Posterior vena cava (tissue), 2 donors: Measurements from ENCODE around the gene GALP. TPM values are rescaled to one million over a fixed set of nuclear protein-coding genes. Genes with fewer than 3 reads are reported as not detected.
"Not testable (repeated sequence)": the region's sequence is repeated elsewhere in the genome, so short reads cannot be mapped to it uniquely, and the experiment has no call there.

Experiments used
- DNase-seq: peaks from one replicate; pipeline ENCODE4 v3.0.0-alpha.2; 2020; ENCODE audit warnings: low spot score
- intact Hi-C, 2 donors: fragments of 100-400 bp; cut with DNase I; formaldehyde crosslinking; loops; one replicate each; pipeline versions ENCODE4 v1.14.1 to v1.14.2; 2022 to 2023
- total RNA-seq, 2 donors: library from RNA; stranded (reverse); fragmentation: NEBNext Ultra II Directional; extraction: Animal tissue kit (Norgen Biotek cat#: 25700); gene quantifications; one replicate each; pipeline ENCODE4 v1.2.1, GENCODE V29; 2021
- donor health status: DM: yes; HTN: yes; CAD: no.
- donor health status: DM: yes; HTN: yes; CAD: no.

The GALP gene
- total RNA-seq, 2 donors from 2014 or later, result not detected

DNA sequence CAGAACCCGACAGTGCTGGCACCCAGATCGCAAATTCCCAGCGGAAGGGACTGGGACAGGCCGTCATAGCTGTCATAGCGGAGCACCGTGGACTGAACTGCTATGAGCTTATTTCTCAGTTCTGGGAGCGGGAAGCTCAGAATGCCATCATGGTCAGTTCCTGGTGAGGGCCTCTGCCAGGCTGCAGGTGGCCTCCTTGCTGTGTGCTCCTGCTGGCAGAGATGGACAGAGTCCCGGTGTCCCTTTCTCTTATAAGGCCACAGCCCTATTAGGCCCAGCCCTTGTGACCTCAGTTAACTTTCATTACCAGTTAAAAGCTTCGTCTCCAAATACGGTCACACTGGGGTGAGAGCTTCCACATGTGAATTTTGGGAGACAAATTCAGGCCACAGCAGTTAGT is 30.1 kb upstream of the GALP start:
- DNase-seq, result no peak
- intact Hi-C loops, result no loop called here

DNA sequence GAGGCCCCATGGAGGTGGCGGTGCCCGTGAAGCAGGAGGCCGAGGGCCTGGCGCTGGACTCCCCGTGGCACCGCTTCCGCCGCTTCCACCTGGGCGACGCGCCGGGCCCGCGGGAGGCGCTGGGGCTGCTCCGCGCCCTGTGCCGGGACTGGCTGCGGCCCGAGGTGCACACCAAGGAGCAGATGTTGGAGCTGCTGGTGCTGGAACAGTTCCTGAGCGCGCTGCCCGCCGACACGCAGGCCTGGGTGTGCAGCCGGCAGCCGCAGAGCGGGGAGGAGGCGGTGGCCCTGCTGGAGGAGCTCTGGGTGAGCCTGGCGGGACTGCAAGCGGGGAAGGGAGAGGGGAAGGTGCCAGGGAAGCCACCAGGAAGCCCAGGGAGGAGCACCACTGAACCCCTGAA is 28.9 kb upstream of the GALP start:
- intact Hi-C loops, result no loop called here

DNA sequence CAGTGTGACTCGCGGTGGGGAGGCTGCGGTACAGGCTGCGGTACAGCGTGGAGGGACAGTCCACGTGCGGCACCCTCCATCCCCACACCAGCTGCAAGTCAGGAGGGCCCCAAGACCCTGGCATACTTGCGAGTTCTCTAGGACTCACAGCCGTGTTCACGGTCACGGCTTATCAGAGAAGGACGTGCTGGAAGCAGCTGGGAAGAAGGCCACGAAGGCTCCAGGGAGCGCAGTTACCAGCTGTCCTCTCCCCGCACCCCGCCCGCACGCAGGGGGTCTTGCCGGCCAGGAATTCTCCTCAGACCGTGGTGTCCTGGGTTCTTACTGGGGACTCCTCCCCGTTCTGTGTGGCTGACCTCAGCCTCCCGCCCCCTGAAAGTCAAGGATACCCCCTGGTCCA is 28.5 kb upstream of the GALP start:
- DNase-seq, result no peak
- intact Hi-C loops, result no loop called here

More for the DNA sequence above, 28.9 kb upstream of the GALP start:
- DNase-seq, result no peak

DNA sequence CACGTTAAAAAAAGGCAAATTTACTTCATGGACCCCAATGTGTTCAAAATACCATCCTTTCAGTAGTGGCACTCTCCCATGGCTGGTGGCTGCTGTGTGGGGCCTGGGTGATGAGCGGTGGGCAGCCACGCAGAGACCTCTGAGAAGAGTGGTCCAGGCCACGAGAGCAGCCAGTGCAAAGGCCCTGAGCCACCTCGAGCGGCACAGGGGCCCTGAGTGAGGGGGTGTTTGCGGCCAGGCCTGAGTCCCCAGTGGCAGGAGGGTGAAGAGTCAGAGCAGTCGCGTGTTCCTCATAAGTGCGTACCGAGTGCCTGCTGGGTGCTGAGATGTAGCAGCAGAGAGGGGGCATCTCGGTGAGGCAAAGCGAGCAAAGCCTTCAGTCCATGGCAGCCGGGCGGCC is 27.7 kb upstream of the GALP start:
- intact Hi-C loops, result no loop called here

DNA sequence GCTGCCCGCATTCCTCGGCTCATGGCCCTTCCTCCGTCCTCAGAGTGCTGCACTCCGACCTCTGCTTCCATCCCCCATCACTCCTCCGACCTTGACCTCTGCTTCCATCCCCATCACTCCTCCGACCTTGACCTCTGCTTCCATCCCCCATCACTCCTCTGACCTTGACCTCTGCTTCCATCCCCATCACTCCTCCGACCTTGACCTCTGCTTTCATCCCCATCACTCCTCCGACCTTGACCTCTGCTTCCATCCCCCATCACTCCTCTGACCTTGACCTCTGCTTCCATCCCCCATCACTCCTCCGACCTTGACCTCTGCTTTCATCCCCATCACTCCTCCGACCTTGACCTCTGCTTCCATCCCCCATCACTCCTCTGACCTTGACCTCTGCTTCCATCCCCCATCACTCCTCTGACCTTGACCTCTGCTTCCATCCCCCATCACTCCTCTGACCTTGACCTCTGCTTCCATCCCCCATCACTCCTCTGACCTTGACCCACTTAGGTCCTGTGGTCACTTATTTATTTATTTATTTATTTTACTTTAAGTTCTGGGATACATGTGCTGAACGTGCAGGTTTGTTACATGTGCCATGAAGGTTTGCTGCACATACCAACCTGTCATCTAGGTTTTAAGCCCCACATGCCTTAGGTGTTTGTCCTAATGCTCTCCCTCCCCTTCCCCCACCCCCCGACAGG is 26.7 kb upstream of the GALP start:
- intact Hi-C loops, DNase-seq: not testable (repeated sequence)

More for the DNA sequence above, 27.7 kb upstream of the GALP start:
- DNase-seq, result no peak

DNA sequence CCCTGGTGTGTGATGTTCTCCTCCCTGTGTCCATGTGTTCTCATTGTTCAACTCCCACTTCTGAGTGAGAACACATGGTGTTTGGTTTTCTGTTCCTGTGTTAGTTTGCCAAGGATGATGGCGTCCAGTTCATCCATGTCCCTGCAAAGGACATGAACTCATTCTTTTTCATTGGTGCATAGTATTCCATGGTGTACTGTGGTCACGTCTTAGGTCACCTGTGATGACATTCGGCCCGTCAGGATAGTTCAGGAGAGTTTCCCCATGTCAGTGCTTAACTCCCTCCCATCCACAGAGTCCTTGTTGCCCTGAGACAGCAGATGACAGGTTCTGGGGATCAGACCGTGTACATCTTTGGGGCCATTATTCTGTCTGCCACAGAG is 26.2 kb upstream of the GALP start:
- DNase-seq, result no peak
- intact Hi-C loops, result no loop called here

DNA sequence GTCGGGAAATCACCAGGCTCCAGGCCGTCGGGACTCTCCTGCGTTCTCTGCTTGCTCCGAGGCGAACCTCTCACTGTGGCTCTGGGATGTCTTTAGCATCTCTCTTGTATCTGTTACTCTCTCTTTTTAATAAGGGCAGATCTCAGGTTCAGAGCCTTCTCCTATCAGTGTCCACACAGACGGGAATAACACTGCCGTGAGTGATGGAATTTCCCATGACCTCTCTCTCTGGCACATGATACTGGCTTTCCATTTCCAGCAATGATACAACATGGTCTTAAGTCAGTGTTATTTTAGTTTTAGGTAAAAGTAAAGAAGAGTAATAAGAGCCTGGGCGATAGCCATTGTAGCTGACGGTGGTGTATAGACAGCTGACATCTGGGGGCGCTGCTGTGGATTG is 25.4 kb upstream of the GALP start:
- no peak for DNase-seq
- intact Hi-C loops, result no loop called here

DNA sequence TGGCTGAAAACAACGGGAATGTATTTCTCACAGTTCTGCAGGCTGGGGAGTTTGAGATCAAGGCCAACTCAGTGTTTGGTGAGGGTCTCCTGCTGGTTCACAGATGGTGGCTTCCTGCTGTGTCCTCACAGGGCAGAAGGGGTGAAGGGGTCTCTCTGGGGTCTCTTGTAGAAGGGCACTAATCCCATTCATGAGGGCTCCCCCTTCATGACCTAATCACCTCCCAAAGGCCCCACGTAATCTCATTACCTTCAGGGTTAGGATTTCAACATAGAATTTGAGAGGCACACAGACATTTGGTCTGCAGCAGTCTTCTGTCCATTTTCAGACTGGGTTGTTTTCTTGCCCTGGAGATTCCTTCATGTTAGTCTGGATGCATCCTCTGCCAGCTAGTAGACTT is 23.2 kb upstream of the GALP start:
- intact Hi-C loops, result no loop called here

DNA sequence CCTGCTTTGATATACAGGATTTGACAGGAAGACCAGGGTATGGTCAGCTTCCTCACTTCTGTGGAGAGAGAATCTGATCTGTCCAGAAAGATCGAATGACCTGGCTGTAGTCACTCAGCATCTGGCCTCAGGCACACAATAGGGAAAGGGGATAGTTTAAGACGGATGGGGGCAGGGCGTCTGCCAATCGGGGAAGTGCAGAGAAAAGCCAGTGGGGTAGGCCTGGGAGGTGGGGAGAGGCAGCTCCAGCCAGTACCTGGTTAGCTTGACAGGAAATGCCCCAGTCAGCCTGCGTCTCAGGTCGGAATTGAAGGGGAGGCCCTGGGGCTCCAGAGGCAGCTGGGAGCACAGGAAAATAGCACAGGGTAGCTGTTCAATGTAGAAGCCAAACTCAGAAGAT is 22.3 kb upstream of the GALP start:
- intact Hi-C loops, result no loop called here
- no peak for DNase-seq

More for the DNA sequence above, 23.2 kb upstream of the GALP start:
- DNase-seq, result no peak

DNA sequence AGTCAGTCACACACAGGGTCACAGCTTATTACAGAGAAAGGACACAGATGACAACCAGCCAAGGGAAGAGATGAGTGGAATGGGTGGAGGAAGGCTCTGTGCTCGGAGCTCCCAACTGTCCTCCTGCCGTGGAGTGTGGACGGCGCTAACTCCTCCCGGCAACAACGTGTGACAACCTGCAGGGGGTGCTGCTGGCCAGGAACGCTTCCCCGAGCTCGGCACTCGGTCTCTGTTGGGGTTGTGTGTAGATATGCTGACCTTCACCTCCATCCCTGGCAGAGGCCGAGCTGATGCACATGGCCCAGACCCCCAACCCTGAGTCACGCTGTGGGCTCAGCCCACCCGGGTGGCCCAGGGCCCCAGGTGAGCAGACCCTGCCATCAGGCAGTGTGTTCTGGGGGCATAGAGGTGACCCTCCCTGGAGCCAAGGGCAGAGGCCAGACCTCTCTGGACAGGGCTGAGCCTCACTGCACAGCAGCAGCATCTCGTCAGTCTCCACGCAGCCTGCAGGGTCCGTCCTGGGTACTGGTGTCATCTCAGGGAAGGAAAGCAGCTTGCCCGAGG is 20.6 kb upstream of the GALP start:
- intact Hi-C loops, result no loop called here

DNA sequence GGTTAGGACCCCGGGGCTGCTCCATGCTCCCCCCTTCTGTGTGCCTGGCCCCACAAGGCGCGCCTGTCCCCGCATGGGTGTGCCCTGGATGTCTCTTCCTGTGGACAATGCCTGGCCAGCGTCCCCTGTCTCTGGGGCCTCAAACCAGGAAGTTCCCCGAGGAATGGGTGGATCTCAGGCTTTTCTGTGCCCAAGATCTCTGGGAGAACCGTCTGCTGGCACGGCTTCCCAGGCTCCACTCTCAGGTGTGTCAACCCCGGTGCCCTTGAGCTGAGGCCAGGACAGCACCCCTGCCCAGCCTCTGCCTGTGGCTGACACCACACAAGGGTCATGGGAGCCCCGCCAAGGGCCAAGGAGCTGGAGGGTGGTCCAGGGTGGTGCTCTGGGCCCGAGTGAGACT is 19.0 kb upstream of the GALP start:
- DNase-seq, result no peak
- intact Hi-C loops, result no loop called here

More for the DNA sequence above, 20.6 kb upstream of the GALP start:
- DNase-seq, result peak; percentile 84

DNA sequence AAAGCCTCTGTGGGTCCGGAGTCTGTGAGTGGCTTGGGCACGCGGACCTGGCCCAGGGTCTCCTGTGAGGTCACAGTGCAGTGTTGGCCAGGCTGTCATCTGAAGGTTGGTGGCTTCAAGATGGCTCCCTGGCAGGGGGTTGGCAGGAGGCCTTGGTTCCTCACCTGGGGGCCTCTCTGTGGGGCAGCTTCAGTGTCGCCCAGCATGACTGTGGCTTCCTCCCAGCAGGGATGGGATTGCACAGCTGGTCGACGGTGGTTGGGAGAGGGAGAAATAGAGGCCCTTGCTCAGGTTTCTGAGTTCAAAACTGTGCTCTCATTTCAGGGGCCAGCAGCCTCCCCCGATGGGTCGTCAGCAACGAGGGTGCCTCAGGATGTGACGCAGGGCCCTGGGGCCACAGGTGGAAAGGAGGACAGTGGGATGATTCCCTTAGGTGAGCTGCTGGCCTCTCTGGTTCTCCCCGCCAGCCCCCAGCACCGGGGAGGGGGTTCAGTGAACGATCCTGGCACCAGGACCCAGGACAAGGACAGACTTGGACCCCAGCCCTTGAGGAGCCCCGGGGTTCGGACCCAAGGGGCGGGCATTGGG is 17.5 kb upstream of the GALP start:
- intact Hi-C loops, result no loop called here
- no peak for DNase-seq

DNA sequence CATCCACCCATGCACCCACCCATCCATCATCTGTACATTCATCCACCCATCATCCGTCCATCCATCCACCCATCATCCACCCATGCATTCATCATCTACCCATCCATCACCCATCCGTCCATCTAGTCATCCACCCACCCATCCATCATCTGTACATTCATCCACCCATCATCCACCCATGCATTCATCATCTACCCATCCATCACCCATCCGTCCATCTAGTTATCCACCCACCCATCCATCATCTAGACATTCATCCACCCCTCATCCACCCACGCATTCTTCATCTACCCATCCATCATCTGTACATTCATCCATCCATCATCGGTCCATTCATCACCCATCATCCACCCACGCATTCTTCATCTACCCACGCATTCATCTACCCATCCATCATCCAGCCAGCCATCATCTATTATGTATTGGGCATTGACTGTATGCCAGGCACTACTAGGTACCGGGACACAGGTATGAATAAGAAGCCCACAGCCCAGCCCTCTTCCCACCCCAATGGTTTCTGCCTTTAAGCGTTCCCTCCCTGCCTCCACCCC is 16.7 kb upstream of the GALP start:
- DNase-seq, result no peak
- intact Hi-C loops, result no loop called here

DNA sequence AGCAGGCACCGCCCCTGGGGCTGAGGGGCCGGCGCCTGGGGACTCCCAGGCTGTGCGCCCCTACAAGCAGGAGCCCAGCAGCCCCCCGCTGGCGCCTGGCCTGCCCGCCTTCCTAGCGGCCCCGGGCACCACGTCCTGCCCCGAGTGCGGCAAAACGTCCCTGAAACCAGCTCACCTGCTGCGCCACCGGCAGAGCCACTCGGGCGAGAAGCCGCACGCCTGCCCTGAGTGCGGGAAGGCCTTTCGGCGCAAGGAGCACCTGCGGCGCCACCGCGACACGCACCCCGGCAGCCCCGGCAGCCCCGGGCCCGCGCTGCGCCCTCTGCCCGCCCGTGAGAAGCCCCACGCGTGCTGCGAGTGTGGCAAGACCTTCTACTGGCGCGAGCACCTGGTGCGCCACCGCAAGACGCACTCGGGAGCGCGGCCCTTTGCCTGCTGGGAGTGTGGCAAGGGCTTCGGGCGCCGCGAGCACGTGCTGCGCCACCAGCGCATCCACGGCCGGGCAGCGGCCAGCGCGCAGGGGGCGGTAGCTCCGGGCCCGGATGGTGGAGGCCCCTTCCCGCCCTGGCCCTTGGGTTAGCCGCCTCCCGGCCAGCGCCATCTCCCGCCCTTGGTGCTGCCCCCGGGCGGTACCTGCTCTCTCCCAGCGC is 16.1 kb upstream of the GALP start:
- no peak for DNase-seq
- intact Hi-C loops, result no loop called here

DNA sequence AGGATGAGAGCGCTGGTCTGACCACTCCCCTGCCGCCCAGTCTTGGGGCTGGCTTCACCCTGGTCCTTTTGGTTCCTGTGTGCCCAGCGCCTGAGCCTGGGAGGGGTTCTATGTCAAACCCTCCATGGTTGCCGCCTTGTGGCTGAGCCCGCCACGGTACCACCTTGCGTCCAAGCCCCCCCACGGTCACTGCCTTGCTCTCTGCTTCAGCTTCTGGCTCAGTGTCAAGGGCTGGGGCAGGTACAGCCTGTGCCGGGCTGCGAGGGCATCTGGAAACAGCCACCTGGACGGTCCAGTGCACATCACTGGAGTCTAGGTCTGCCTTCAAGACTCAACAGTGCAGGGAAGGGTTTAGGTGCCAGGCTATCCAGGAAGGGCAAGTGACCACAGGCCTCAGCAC is 14.3 kb upstream of the GALP start:
- intact Hi-C loops, result no loop called here

DNA sequence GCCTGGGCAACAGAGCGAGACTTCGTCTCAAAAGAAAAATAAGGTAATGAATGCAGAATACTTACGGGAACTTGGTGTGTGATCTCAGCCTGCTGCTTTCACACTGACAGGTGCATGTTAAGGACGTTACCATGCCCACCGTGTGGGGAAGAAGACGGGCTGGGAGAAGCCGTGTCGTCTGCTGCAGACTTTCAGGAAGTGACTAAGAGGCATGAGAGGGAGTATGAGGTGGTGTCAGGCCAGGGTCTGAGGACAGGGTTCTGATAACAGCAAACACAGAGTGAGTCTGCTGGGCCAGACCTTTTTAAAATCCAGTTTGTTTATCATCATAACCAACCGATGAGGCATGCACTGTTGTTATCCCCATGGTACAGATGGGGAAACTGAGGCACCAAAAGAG is 13.6 kb upstream of the GALP start:
- DNase-seq, result no peak
- intact Hi-C loops, result no loop called here

More for the DNA sequence above, 14.3 kb upstream of the GALP start:
- no peak for DNase-seq

DNA sequence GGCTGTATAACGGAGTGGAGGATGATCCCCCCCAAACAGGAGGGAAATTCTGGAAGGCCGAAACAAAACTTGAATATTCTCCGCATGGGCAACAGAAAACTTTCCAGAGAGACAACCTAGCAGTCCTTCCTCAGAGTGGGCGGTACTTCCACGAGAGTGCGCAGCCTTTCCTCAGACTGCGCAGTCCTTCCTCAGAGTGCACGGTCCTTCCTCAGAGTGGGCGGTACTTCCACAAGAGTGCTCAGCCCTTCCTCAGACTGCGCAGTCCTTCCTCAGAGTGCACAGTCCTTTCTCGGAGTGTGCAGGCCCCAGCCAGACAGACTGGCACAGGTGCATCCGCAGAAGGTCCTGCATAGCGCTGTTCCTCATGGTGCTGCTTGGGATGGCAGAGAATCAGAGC is 12.7 kb upstream of the GALP start:
- no peak for DNase-seq
- intact Hi-C loops, result no loop called here

DNA sequence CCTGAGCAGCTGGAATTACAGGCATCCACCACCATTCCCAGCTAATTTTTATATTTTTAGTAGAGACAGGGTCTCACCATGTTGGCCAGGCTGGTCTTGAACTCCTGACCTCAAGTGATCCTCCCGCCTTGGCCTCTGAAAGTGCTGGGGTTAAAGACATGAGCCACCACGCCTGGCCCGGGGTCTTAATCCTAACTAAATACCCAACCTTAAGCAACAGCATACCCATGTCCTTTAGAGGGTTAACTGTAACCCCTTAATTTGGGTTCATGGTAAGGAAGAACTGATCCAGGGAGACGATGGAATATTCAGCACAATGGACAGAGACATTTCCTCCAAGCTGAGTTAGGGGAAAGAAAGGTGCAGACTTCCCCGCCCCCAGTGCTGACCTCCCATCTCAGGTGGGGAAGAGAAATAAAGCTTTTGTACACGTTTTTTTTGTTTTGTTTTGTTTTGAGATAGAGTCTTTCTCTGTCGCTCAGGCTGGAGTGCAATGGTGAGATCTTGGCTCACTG is 8.7 kb upstream of the GALP start:
- intact Hi-C loops, result no loop called here
- DNase-seq, result no peak

DNA sequence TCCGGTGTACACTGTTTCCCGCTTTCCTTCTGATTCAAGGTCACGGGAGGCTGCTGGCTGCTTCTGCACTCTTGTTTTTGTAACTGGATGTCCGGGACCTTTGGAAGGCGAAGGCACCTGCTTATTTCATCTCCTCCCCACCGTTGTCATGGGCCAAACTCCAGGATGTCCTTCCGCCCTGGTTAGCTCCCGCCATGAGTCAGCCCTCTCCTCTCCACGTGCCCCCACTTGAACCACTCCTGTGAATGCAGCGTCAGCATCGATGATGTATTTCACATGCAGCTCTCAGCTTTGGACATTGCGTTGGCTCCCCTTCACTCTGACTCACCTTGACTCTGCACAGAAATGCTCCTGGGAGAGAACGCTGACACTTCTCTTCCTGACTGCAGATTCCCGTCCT is 5.5 kb upstream of the GALP start:
- intact Hi-C loops, result loop anchor here in 1 of 2 donors (5.0 kb wide), 1 partner anchor 93 kb away; no protein-coding TSS in a partner anchor
- no peak for DNase-seq

DNA sequence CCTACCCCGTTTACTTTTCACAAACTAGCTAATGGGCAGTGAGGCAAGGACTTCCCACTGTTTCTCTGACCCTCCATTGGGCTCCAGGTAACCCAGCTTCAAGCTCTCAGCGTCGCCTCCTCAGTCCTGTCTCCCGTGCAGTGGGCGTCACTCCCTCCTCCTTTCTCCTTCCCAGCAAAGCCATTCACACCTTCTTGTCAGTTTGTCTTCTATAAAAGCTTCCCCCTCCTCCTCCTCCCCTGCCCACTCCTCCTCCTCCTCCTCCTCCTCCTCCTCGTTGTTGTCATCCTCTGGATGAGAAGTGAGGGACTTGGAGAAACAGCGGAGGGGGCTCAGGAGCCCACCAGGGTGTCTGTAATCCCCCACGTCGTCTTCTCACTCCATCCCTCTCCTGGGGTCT is 1.7 kb upstream of the GALP start:
- no peak for DNase-seq
- intact Hi-C loops, result loop anchor here (2.0 to 5.0 kb wide), 2 partner anchors 95 to 97 kb away; no protein-coding TSS in a partner anchor
